HG03095 (cell line): ENCODE data around the gene TJP1.

ENCODE experiments used
- ATAC-seq: cut with Tn5 transposase; IDR thresholded peaks from one replicate; pipeline ENCODE4 v1.9.1; 2021; ENCODE audit warnings: moderate library complexity; ENCODE audit not compliant: unreplicated experiment

The TJP1 gene

DNA sequence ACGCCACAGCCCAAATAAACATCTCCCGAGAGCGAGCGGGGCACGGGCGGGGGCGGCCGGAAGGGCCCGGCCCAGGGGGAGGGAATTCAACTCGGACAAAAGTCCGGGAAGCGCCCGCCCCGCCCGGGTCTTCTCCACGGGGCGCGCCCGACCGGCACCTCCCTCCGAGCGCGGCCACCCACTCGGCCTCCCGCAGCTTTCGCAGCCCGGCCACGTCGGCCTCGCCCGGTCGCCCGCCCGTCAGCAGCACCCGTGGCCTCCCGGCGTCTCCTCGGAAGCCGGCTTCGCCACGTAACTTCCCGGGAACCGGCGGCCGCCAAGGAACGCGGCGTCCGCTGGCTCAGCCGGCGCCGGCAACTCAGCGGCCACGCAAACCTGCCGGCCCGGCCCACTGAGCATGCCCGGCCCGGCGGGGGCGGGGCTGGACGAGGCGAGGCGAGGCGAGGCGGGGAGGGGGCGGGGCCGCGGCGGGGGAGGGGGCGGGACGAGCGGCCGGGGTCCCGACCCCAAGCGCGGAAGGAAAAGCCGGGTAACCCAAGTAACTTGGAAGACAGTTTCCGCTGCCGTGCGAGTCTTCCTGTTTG lies at the start of gene TJP1:
TJP1 (minus strand) TSS at position 369 of the 584 bp plus-strand sequence. CDS start 440 bp downstream, outside the sequence.
- no peak for ATAC-seq

DNA sequence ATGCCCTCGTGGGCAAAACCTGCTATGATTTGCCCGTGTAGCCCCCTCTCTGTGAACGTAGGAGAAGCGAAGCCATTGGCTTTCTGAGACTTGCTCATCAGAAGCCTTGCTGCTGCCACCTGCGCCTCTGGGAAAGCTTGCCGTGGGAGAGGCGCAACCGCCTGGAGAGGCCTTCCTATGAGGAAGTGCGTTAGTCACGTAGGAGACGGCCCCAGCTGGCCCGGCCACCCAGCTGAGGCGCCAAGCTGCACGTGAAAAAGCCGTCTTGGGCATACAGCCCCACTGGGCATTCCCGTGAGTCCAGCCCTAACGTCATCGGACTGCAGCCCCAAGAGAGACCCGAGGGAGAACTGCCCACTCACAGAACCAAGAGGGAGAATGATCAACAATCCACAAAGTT lies 49.1 kb upstream of the TJP1 start:
- ATAC-seq, result no peak

DNA sequence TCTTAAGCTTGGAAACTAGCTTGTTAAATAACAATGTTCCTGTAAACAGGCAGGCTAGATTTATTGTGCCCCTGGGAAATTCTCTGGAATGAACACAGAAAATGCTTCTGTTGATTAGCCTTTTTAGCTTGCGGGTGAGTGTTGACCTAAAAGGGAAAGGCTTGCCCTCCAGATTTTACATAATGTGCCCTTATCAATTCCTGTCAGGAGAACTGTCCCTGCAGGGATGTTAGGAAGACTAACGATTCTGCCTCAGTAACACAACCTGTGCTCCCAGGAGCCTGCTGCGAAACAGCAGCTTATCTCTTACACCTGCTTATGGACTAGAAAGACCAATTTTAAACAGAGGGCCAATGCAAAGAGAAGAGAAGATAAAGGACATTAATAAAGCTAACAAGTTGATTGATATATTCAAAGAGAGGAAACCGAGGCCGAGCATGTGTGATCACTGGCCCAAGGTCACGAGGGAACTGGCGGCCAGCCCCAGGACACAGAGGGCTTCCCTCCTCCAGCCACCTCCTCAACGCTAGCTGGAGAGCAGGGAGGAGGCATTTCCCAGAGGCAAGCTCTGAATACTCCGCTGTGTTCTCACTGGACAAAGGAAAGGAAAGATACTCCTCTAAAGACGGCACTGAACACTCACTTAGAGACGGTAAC lies 48.4 kb upstream of the TJP1 start:
- ATAC-seq, result no peak

DNA sequence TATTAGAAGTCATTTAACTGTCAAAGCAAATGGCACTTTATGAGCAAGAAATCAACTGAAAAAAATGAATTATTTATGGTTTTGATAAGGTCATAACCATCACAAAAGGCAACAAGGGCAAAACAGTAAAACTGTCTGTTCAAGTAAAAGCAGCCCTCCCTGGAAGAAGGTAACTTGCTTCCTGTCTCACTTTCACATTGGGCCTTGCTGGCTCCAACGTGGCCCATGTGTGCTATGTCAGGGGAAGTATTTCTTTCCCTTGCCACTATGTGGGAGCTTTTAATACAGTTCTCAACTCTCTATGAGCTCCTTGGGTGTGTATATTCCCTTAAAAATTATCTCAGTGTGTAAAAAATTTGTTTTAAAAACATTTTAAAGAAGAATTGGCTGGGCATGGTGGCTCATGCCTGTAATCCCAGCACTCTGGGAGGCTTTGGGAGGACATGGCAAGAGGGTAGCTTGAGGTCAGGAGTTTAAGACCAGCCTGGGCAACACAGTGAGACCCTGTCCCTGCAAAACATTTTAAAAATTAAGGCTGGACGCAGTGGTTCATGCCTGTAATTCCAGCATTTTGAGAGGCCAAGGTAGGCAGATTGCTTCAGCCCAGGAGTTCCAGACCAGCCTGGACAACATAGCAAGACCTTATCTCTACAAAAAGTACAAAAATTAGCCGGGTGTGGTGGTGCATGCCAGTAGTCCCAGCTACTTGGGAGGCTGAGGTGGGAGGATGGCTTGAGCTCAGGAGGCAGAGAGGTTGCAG lies 45.2 kb upstream of the TJP1 start:
- no peak for ATAC-seq

DNA sequence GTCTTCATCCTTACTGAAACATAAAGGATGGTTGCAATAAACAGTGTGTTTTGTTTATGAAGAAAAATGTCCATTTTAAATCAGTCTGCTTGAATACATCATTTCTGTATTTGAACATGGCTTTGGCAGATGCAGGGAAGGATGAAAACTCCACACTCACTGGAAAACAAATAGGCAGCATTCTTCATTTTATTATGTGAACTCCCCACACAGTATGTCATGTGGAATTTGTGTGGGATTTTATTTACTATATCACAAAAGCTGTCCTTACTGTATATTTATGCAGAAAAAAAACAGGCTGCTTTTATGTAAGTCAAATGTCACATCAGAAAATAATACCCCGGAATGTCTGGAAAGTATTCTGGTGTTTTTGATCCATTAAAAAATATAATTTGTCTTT lies 44.1 kb upstream of the TJP1 start:
- no peak for ATAC-seq

DNA sequence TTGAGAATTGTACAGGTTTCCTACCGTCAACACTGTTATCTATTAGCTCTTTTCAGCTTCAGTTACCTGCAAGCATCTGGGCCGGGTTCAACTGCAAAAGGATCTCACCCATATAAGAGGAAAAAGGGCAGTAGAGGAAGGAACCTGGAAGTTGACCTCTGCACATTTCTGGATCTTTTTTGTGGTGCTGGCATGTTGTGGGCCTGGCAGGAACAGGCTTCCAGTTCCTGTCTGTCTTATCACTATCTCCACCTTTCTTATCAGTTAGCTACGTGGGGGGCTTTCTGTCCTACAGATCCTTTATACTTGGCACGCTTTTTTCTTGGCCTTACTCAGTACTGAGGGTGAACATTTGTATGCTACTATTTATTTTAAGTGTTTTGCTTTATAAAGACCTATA lies 42.2 kb upstream of the TJP1 start:
- no peak for ATAC-seq

DNA sequence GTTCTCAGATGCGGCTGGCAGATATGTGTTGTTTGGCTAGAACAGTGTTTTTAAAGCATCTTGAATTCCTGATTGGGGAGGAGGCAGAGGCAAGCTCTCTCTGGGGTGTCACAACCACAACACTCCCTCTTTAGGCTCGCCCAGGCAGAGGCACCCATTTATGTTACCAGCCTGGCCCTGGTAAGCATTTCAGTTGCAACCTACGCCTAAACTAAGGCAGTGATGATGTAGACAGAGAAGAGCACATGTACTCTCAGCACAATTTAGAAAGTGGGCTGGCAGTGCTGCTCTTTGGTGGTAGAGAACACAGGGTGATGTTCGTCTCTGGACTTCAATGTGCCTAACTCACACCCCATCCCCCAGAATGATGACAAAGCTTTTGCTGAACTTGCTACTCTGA lies 41.2 kb upstream of the TJP1 start:
- ATAC-seq, result no peak

DNA sequence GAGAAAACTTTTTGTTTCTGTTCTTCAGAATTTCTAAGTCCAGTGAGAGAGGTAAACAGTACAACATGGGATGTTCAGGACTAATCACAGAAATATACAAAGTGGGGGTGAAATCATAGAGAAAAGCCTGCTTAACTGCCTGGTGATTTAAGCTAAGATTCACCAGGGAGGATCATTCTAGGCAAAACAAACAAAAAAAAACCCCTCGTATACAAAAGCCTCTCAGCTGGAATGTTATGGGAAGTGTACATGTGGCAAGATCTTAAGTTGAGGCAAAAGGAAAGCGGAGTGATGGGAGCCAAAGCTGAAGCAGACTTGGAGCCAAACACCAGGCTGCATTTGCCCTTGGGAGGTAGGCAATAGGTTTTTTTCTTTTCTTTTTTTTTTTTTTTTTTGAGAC lies 40.0 kb upstream of the TJP1 start:
- no peak for ATAC-seq

DNA sequence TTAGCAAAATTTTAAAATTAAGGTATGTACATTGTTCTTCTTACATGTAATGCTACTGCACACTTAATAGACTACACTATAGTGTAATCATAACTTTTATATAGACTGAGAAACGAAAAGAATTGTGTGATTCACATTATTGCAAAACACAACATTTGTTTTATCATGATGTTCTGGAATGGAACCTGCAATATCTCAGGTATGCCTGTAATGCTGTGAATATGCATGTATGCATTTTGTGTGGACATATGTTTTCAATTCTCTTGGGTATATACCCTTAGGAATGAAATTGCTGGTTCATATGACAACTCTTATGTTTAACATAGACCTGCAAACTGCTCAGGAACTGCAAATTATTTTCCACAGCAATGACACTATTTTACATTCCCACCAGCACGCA lies 38.6 kb upstream of the TJP1 start:
- ATAC-seq, result no peak

DNA sequence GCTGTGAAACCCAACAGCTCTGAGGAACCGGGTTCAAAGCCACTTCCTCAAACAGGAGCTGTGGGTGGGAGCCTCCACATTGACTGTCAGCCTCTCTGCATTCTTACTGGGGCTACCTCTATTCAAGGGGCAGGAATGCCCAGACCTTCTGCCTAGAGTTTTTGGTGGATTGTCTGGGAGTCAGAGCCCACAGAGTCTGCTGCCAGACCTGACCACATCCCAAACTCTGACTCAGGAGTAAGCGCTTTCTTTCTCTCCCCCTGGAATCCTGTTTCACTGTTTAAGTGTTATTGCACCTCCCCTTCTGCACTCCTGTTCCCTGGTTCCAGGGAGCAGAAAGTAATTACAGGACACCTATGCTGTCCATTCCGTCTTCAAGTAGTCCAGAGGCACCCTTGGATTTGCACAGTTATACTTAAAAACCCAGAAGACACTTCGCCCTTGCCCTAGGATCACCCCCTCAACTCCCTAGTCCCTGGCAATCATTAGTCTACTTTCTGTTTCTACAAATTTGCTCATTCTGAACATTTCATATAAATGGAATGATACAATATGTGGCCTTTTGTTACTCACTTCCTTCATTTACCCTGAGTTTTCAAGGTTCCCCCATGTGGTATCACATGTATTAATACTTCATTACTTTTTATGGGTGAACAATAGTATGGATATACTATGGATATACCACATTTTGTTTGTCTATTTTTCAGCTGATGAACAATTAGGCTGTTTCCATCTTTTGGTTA lies 37.9 kb upstream of the TJP1 start:
- ATAC-seq, result no peak

DNA sequence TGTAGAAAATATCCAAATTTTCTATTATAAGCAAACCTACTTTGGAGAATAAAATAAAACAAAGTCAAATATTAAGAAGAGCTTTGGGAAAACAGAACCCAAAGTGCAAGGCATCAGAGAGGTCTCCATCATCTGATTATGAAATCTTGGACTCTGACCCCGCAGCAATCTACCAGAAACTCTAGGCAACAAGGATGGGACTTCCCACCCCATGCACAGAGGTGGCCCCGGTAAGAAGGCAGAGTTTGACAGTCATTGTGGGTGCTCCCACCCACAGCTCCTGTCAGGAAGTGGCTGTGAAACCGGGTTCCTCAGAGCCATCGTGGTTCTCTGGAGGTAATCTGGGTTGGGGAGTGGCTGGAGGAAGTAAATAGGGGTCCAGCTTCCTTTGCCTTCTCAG lies 37.0 kb upstream of the TJP1 start:
- ATAC-seq, result no peak

DNA sequence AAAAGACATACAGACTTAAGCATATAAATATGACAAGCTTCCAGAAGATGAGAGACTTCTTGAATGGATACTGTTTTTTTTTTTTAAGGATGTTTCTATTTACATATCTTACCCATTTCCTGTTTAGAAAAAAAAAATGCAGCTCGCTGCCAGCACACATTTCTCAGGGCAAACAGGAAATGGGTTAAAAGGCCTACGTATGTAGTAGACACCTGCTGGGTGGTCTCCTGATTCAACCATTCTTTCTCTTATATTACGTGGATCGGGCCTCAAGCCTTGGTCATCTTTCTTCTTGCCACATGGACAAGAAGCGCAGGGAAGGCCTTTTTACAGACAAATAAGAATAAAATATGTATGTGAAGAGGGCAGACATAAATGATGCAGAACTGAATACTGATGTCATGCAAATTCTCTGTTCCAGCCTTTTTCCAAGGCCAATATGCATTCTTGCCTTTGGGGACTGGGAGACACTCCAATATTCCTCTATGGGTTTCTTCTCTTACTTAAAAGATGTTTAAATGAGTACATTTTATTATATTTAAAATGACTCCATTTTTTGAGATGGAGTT lies 35.0 kb upstream of the TJP1 start:
- no peak for ATAC-seq

DNA sequence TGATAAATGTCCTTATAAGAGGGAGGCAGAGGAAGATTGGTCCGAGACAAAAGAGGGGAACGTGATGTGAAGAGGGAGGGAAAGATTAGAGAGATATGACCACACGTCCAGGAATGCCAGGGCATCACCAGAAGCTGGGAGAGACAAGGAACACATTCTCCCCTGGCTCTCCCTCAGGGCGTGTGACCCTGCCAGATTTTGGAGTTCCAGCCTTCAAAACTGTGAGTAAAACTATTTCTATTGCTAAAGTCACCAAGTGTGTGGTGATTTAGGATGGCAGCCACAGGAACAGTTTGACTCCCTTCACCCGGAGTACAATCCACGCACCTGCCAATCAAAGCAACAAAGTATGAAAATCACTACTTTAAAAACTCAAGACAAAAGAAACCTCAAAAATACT lies 32.1 kb upstream of the TJP1 start:
- ATAC-seq, result no peak

DNA sequence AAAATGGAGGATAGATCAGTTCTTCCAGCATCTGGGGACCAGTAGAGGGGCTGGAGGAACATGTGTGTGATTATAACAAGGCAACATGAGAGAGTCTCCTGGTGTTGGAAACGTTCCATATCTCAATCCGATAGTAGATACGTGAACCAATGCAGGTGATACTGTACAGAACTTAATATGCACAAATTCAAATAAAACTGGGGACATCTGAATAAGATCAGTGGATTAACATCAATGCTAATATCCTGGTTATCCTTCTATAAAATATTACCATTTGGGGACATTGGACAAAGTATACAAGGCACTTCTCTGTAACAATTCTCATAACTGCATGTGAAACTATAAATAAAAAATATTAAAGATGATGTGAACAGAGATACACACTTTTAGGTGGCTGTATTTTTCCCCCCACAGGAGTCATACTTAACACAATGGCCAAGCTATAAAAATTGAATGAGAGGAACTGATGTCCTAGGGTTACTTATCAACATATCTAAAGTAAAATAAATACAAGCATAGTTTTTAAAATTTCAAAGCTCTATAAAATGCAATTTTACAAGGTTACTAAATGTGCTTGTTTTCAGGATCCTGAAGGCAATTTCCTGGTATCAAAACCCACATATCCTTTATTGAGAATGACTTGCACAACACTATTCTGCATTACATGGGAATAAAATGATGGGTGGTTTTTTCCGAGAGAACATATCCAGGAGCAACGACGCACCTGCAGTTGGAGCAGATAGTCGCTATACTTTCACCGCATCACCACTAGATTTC lies 31.1 kb upstream of the TJP1 start:
- no peak for ATAC-seq

DNA sequence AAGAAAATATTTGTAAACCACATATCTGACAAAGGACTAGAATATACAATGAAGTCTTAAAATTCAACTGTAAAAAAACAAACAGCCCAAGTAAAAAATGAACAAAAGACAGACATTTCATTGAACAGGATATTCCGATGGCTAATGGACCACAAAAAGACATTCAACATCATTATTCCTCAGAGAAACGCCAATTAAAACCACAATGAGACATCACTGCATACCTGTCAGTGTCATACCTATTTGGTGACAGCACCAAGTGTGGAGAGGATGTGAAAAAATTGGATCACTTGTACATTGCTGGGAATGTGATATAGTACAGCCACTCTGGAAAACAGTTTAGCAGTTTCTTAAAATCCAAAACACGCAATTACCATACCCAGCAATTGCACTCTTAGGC lies 29.9 kb upstream of the TJP1 start:
- ATAC-seq, result no peak

DNA sequence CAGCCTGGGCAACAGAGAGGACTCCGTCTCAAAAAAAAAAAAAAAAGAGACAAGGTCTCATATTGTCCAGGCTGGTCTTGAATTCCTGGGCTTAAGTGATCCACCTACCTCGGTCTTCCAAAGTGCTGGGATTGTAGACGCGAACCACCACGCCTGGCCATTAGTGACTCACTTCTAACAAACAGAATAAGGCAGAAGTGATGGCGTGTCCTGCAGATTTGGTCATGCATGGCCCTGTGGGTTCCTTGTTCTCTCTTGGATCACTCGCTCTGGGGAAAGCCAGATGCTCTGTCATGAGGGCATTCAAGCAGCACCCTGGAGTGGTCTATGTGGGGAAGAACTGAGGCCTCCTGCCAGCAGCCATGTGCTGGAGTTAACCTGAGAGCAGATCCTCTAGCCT lies 27.4 kb upstream of the TJP1 start:
- no peak for ATAC-seq

DNA sequence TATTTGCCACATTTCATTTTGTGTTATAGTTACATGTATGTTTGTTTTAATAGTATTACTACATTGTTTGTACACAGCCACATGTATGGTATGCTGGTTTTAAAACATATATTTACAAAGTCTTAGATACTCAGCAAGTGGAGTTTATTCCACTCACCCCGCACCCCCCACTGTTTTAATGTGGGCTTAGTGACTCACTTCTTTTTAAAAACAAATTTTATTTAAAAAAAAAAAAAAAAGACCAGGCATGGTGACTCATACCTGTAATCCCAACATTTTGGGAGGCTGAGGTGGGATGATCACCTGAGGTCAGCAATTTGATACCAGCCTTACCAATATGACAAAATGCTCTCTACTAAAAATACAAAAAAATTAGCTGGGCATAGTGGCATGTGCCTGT lies 26.9 kb upstream of the TJP1 start:
- no peak for ATAC-seq

DNA sequence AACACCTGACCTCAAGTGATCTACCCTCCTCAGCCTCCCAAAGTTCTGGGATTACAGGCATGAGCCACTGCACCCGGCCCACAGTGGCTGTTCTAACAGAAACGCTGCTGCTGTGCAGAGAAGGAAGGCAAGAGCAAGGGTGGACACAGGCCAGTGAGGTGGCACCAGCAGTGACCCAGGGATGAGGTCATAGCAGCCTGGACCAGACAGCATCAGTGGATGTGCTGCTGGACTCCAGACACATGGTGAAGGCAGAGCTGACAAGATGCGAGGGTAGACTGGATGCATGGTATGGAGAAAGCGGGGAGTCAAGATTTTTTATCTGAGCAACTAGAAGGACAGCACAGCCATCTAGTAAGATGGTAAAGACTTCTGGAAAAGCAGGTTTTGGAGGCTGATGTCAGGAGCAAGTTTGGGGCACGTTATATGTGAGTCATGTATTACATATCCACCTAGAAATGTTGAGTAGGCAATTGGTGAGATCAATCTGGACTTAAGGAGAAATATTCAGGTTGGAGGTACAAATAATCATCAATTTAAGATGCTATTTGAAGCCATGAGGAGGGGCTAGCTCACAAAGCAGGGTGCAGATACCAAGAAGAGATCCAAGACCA lies 22.1 kb upstream of the TJP1 start:
- ATAC-seq, result no peak

DNA sequence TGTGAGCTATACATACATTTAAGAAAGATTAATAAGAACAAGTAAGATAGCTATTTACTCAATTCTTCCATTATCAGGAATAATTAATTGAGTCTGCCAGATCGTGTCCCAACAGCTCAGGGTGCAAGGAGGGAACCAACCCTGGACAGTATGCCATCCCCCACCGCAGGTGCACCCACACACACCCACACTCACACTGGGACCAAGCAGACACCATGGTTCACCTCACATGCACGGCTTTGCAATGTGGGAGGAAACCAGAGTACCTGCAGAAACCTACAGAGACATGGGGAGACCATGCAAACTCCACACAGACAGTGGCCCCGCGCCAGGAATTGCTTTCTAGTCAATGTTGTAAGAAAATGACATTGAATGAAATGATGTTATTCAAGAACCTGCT lies 20.0 kb upstream of the TJP1 start:
- ATAC-seq, result no peak

DNA sequence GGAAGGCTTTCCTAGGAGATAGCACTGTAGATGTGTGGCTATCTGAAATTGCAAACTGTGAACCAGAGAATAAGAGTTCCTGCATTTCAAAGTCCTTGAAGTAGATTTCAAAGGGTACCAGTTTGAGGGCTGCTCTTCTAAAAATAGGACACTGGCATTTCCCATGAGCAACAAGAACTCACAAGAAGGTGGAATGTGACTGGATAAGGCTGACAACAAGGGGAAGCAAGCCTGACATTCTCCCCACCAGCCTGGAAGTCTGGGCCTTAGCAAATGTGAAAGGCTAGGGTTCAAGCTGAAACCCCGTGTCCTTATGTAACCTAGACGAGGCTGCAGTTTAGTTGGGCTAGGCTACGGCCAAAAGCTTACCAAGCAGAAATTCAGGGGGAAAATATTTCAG lies 18.7 kb upstream of the TJP1 start:
- no peak for ATAC-seq
